HEK293T (cell line): ENCODE results near the gene ERC2.
"Not testable (repeated sequence)": the region's sequence is repeated elsewhere in the genome, so short reads cannot be mapped to it uniquely, and the experiment has no call there.

Source experiments
- CTCF ChIA-PET: fragments of 350-600 bp; formaldehyde crosslinking; extraction: SDS; loops from one replicate; lab custom pipeline; 2021; ENCODE audit warnings: antibody characterized with exemption, inconsistent platforms; lab: Yijun Ruan, JAX
- POLR2A ChIA-PET: fragments of 350-600 bp; formaldehyde crosslinking; extraction: SDS; loops from one replicate; lab custom pipeline; 2020; ENCODE audit warnings: antibody characterized with exemption, inconsistent platforms; lab: Yijun Ruan, JAX
- DNase-seq: peaks from one replicate; pipeline ENCODE4 v3.0.0; 2012; ENCODE audit warnings: mixed read lengths; ENCODE audit errors: extremely low spot score
- ARNT ChIP-seq: fragments of 450-650 bp; IDR thresholded peaks from 2 replicates; pipeline ENCODE4 v1.6.1; 2017; ENCODE audit warnings: mild to moderate bottlenecking
- BHLHE40 ChIP-seq: fragments of 450-650 bp; IDR thresholded peaks from 2 replicates; pipeline ENCODE4 v1.6.1; 2016; ENCODE audit warnings: mild to moderate bottlenecking, moderate library complexity, borderline replicate concordance
- CTBP1 ChIP-seq: fragments of 450-650 bp; IDR thresholded peaks from 2 replicates; pipeline ENCODE4 v1.6.1; 2016; ENCODE audit warnings: borderline replicate concordance
- ELF4 ChIP-seq: fragments of 450-650 bp; IDR thresholded peaks from 2 replicates; pipeline ENCODE4 v1.6.1; 2017; ENCODE audit warnings: antibody characterized with exemption
- FOXA1 ChIP-seq: fragments of 450-650 bp; IDR thresholded peaks from 2 replicates; pipeline ENCODE4 v1.6.1; 2016; ENCODE audit warnings: mild to moderate bottlenecking
- FOXK2 ChIP-seq: fragments of 450-650 bp; IDR thresholded peaks from 2 replicates; pipeline ENCODE4 v1.6.1; 2016; ENCODE audit warnings: mild to moderate bottlenecking
- FOXM1 ChIP-seq: fragments of 450-650 bp; IDR thresholded peaks from 2 replicates; pipeline ENCODE4 v1.6.1; 2017; ENCODE audit warnings: mild to moderate bottlenecking, borderline replicate concordance
- HDGF ChIP-seq: fragments of 450-650 bp; IDR thresholded peaks from 2 replicates; pipeline ENCODE4 v1.6.1; 2017; ENCODE audit warnings: antibody characterized with exemption, borderline replicate concordance
- L3MBTL2 ChIP-seq: fragments of 450-650 bp; conservative IDR thresholded peaks from 2 replicates; pipeline ENCODE4 v1.6.1; 2016; ENCODE audit warnings: mild to moderate bottlenecking
- LEF1 ChIP-seq: fragments of 450-650 bp; IDR thresholded peaks from 2 replicates; pipeline ENCODE4 v1.6.1; 2017; ENCODE audit warnings: mild to moderate bottlenecking, borderline replicate concordance
- NFRKB ChIP-seq: fragments of 450-650 bp; IDR thresholded peaks from 2 replicates; pipeline ENCODE4 v1.6.1; 2016; ENCODE audit warnings: mild to moderate bottlenecking, moderate library complexity
- SP1 ChIP-seq: fragments of 450-650 bp; IDR thresholded peaks from 2 replicates; pipeline ENCODE4 v1.6.1; 2017
- SUZ12 ChIP-seq: fragments of 450-650 bp; IDR thresholded peaks from 2 replicates; pipeline ENCODE4 v1.6.1; 2016; ENCODE audit warnings: mild to moderate bottlenecking
- TARDBP ChIP-seq: fragments of 450-650 bp; IDR thresholded peaks from 2 replicates; pipeline ENCODE4 v1.6.1; 2016
- ZNF384 ChIP-seq: fragments of 450-650 bp; IDR thresholded peaks from 2 replicates; pipeline ENCODE4 v1.6.1; 2016
- TF ChIP-seq, protein P1 (sequence below): fragments of 450-650 bp; IDR thresholded peaks from 2 replicates; pipeline ENCODE4 v1.6.1; 2016

ERC2 gene

DNA sequence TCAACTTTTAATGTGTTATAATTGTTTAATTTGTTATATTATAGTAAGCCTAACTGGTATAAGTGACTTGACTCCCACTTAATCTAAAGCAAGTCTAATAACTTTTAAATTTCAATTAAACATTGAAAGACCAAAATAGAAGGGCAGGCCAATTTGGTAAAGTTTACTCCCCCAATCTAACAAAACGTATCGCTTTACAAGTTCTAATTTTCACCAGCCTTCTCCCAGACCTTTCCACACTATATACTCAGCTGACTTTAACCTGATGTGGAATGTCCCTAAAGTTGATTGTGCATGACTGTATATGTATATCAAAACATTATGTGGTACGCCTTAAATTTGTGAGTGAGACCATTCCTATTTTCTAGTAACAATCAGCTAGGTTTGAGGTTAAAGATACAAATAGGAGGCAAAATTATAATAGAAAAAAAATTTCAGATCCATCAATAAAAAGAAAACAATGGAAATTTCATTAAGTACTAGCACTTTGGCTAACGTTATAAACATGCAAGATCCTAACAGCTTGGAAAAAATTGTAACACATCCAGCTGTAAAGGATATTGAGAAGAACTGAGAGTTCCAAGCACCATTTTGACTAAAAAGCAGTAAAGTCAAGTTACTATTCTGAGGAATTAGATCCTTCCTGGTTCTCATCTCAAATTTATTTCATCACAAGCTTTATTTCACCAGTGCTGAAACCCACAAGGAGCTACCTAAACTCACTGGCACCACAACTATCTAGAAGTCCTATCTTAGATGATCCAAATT is 199.5 kb downstream of the ERC2 start:
- CTCF ChIA-PET = interaction anchor here (1.3 kb wide), 1 partner anchor 9 kb away, joined by 5 read pairs; no protein-coding TSS in a partner anchor

DNA sequence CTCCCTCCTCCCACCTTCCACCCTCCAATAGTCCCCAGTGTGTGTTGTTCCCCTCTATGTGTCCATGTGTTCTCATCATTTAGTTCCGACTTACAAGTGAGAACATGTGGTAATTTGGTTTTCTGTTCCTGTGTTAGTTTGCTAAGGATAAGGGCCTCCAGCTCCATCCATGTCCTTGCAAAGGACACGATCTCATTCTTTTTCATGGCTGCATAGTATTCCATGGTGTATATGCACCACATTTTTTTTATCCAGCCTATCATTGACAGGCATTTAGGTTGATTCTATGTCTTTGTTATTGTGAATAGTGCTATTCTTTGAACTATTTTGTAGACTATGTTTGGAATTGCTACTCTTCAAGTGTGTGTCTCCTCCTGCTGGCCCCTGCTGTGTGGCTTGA is 206.4 kb downstream of the ERC2 start:
- POLR2A ChIA-PET = not testable (repeated sequence)

More for the DNA sequence above, 199.5 kb downstream of the ERC2 start:
- TF ChIP-seq LEF1 = no peak
- POLR2A ChIA-PET = no interaction called here
- DNase-seq = no peak

DNA sequence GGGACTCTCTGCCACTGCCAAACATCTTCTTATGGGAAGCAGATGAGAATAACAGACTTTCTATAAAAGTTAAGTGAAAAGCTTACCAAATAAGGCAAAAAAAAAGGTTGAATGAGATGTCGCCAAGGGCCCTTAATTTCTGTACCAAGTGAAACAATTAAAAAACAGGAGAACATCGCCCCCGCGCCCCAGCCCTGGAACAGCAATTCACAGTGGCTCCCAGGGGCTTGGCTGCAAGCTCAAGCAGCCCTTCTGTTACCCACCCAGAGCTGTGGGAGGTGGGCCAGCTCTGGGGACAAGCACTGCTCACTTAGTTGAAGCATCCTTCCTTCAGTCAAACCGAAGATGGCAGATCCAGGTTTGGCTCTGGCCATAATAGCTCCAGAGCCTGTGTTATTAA is 208.0 kb downstream of the ERC2 start:
- TF ChIP-seq L3MBTL2 = no peak
- TF ChIP-seq SUZ12 = no peak
- POLR2A ChIA-PET = no interaction called here
- no peak for DNase-seq
- CTCF ChIA-PET = interaction anchor here (1.3 kb wide), 1 partner anchor 9 kb away, joined by 5 read pairs; no protein-coding TSS in a partner anchor

More for the DNA sequence above, 206.4 kb downstream of the ERC2 start:
- CTCF ChIA-PET, DNase-seq: not testable (repeated sequence)

DNA sequence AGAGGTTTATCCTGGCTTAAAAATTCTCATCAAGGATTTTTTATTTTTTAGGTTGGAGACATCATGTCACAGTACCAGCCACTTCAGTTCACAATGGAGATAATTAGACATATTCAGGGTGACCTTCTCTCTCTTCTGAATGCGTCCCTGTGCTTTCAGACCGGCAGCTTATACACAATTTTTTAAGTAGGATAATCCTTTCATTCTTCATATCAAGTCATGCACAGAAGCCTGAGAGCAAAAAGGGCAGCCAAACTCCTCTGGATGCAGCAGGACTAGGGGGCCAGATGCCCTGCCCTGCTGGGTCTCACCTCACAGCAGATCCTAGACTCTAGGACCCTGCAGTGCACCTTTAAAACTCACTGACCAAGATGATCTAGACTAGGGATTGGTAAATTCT is 210.4 kb downstream of the ERC2 start:
- TF ChIP-seq FOXA1 (no peak), SUZ12 (no peak), SP1 (no peak), ZNF384 (no peak), FOXM1 (no peak), NFRKB (no peak), ARNT (no peak), CTBP1 (no peak), LEF1 (no peak), L3MBTL2 (no peak), TARDBP (no peak), FOXK2 (no peak), ELF4 (no peak), BHLHE40 (no peak), HDGF (no peak)
- TF ChIP-seq, protein P1, sequence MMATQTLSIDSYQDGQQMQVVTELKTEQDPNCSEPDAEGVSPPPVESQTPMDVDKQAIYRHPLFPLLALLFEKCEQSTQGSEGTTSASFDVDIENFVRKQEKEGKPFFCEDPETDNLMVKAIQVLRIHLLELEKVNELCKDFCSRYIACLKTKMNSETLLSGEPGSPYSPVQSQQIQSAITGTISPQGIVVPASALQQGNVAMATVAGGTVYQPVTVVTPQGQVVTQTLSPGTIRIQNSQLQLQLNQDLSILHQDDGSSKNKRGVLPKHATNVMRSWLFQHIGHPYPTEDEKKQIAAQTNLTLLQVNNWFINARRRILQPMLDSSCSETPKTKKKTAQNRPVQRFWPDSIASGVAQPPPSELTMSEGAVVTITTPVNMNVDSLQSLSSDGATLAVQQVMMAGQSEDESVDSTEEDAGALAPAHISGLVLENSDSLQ = no peak
- POLR2A ChIA-PET = no interaction called here
- no peak for DNase-seq
- CTCF ChIA-PET = no interaction called here

DNA sequence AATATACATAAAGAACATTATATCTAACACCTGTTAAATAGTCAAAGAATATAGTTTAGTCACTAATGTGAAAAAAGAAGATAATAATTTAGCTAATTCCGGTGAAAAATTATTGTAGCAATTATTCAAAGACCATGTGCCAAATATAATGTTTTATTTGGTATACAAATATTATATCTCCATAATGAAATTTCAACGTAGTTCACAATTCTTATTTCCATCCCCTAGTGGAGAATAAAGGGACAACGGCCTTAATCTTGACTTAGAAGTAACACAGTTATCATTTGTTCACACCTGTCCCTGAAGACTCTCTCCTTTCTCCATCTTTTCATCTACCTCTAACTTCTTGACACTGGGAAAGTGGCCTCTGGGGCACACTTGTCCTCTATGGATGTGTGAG is 213.4 kb downstream of the ERC2 start:
- ChIA-PET POLR2A (no interaction called here), CTCF (no interaction called here)
- TF ChIP-seq FOXA1 (no peak), SP1 (no peak), L3MBTL2 (no peak), TARDBP (no peak), ELF4 (no peak), FOXM1 (no peak), FOXK2 (no peak), ZNF384 (no peak), LEF1 (no peak)
- no peak for DNase-seq

DNA sequence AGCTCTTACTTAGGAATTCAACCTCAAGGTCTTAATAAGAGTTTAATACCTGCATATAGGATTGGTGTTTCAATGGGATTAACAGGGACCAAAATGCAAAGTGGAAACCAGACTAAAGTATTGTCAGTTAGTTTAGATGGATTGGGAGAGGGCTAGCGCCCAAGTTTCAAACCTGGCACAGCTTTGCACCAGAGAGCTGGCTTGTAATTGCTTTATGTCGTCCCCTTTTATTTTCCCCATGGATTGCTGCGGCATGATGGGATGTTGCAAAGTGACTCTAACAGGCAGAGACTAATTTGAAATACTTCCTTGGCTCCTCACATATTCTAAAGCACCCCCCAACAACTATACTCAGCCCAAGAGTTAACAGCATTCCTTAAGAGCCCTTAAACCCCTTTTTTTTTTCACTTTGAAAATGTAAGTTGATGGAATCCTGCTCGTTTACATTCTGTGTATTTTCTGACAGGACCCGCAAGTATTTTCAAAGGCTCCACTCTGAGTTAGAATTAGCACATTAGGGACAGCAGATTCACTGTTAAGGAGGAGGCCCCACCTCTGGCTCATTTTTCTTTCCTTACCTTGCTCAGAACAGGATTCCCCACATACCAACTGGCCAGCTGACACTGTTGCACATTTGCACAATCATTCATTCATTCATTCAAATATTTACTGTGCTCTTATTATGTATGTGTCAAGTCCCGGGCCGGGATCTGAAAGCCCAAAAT is 214.2 kb downstream of the ERC2 start:
- CTCF ChIA-PET = no interaction called here
- TF ChIP-seq TARDBP (no peak), LEF1 (no peak), L3MBTL2 (no peak), ELF4 (no peak), HDGF (no peak), ZNF384 (no peak), SP1 (no peak), ARNT (no peak), FOXK2 (no peak), SUZ12 (no peak), BHLHE40 (no peak), NFRKB (no peak), FOXM1 (no peak), CTBP1 (no peak), FOXA1 (no peak)
- TF ChIP-seq, protein P1 = no peak
- POLR2A ChIA-PET = no interaction called here
- no peak for DNase-seq

DNA sequence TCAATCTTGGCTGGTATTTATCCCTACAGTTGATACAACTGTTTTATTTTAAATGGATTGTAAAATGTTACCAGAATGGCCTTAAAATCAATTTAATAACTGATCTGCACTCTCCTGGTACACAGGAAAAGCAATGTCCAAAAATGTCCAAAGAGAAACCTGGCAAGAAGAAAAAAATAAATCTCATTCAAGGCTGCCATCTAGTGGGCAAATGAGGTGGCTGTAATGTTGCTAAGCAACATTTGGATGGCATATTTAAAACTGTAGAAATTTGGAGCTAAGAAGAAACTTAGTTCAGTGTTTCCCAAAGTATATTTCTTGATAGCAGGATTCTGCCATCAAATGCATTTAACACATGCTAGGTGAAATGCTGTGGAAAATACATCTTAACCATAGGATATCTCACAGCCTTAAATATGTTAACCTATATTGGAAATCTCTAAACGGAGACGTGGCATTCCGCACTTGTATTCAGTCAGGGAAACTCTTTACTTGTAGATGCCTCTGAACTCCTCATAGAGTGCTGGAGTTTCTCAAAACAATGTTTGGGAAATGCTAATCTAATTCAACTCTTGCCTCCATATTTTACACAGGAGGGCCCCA is 216.8 kb downstream of the ERC2 start:
- peak; percentile 53 for DNase-seq
- ChIA-PET CTCF (interaction anchor here (0.6 to 1.0 kb wide), 4 partner anchors 8 to 1417 kb away, joined by 3 to 4 read pairs (median 4); no protein-coding TSS in a partner anchor), POLR2A (no interaction called here)
- TF ChIP-seq SUZ12 (no peak), CTBP1 (no peak), FOXA1 (no peak), ARNT (no peak), ELF4 (no peak), HDGF (no peak), TARDBP (no peak), FOXK2 (no peak), BHLHE40 (no peak), LEF1 (no peak), L3MBTL2 (no peak), SP1 (no peak), NFRKB (no peak)
- TF ChIP-seq, protein P1 = no peak
